ENCODE measurements around the gene MACO1. TPM values are rescaled to one million over a fixed set of nuclear protein-coding genes. Genes with fewer than 3 reads are reported as not detected.

The MACO1 gene
- total RNA-seq, 4 donors from 2014 or later: 16.2 to 23.2 (median 19.5) TPM

GRCh38 chr1:25461849-25462248 is 31.2 kb downstream of the MACO1 start:
- H3K36me3 ChIP-seq: peaks cover 0 to 32% (median 19%) of the 10 kb centered on the region in 4 donors
- no peak for DNase-seq (ENCODE audit: extremely low spot score)
- no peak for TF ChIP-seq EP300 (IDR thresholded peaks at IDR 0.05)
- H3K9me3 ChIP-seq: no peaks in the 10 kb centered on the region
- H3K27me3 ChIP-seq: no peaks in the 10 kb centered on the region
- H3K4me1 ChIP-seq: peaks cover 14 to 28% (median 20%) of the 10 kb centered on the region in 4 donors
- H3K4me3 ChIP-seq: no peak overlapping the region
- no peak overlapping the region for H3K27ac ChIP-seq (replicated peaks in 1 of 4)
- intact Hi-C loops (cut with DNase I): no loop called here
- WGBS: 73% methylated on average over 2 of the region's 2 CpGs

GRCh38 chr1:25462732-25463131 is 32.0 kb downstream of the MACO1 start:
- Histone ChIP-seq H3K9me3 (no peaks in the 10 kb centered on the region), H3K27me3 (no peaks in the 10 kb centered on the region), H3K4me3 (no peak overlapping the region), H3K36me3 (peaks cover 0 to 28% (median 14%) of the 10 kb centered on the region in 4 donors), H3K4me1 (peaks cover 15 to 36% (median 27%) of the 10 kb centered on the region in 4 donors), H3K27ac (replicated peaks in 1 of 4) (no peak overlapping the region)
- intact Hi-C loops (cut with DNase I): no loop called here
- TF ChIP-seq, protein P1, sequence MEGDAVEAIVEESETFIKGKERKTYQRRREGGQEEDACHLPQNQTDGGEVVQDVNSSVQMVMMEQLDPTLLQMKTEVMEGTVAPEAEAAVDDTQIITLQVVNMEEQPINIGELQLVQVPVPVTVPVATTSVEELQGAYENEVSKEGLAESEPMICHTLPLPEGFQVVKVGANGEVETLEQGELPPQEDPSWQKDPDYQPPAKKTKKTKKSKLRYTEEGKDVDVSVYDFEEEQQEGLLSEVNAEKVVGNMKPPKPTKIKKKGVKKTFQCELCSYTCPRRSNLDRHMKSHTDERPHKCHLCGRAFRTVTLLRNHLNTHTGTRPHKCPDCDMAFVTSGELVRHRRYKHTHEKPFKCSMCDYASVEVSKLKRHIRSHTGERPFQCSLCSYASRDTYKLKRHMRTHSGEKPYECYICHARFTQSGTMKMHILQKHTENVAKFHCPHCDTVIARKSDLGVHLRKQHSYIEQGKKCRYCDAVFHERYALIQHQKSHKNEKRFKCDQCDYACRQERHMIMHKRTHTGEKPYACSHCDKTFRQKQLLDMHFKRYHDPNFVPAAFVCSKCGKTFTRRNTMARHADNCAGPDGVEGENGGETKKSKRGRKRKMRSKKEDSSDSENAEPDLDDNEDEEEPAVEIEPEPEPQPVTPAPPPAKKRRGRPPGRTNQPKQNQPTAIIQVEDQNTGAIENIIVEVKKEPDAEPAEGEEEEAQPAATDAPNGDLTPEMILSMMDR (IDR thresholded peaks at IDR 0.05): no peak
- no peak for TF ChIP-seq EP300 (IDR thresholded peaks at IDR 0.05)
- no peak for TF ChIP-seq POLR2AphosphoS5 (IDR thresholded peaks at IDR 0.05)
- TF ChIP-seq POLR2A (IDR thresholded peaks at IDR 0.05; ENCODE audit: low read depth): no peak
- 49% methylated on average over 5 of the region's 5 CpGs for WGBS
- no peak for DNase-seq (ENCODE audit: extremely low spot score)

GRCh38 chr1:25467193-25467592 is 36.5 kb downstream of the MACO1 start:
- intact Hi-C loops (cut with DNase I): no loop called here
- WGBS: 59% methylated on average over 4 of the region's 4 CpGs
- H3K4me1 ChIP-seq: peaks cover 29 to 54% (median 47%) of the 10 kb centered on the region in 4 donors

DNA sequence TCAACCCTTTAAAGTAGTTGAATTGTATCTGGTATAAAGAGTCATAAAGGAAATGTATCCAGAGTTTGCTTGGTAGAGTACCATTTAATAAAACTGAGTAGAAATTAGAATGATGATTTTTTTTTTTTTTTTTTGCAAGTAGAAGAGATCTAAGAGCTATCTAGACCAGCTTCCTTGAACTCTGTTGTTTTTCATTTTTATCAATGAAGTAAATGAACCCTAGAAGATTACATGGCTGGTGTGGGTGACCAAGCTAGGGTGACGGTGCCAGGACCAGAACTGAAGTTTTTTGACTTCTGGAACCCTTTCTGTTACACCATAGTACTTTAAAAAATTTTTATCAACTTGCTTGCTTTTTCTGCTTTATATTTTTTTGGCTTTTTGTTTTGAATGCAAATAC is 36.9 kb downstream of the MACO1 start:
- 69% methylated on average over 1 of the region's 1 CpG for whole genome bisulfite sequencing
- Histone ChIP-seq H3K27me3 (no peaks in the 10 kb centered on the region), H3K36me3 (no peaks in the 10 kb centered on the region), H3K9me3 (no peaks in the 10 kb centered on the region), H3K4me3 (no peak overlapping the region), H3K27ac (replicated peaks in 1 of 4) (no peak overlapping the region), H3K4me1 (peaks cover 31 to 55% (median 48%) of the 10 kb centered on the region in 4 donors)
- intact Hi-C loops (cut with DNase I): no loop called here
- TF ChIP-seq POLR2AphosphoS5 (IDR thresholded peaks at IDR 0.05) (no peak), EP300 (IDR thresholded peaks at IDR 0.05) (no peak), POLR2A (IDR thresholded peaks at IDR 0.05; ENCODE audit: low read depth) (no peak)
- TF ChIP-seq, protein P1 (IDR thresholded peaks at IDR 0.05): no peak
- DNase-seq (ENCODE audit: extremely low spot score): no peak

More at GRCh38 chr1:25467193-25467592, 36.5 kb downstream of the MACO1 start:
- no peaks in the 10 kb centered on the region for H3K36me3 ChIP-seq
- no peak for DNase-seq (ENCODE audit: extremely low spot score)
- no peaks in the 10 kb centered on the region for H3K27me3 ChIP-seq
- no peak overlapping the region for H3K27ac ChIP-seq (replicated peaks in 1 of 4)
- TF ChIP-seq POLR2AphosphoS5 (IDR thresholded peaks at IDR 0.05) (no peak), POLR2A (IDR thresholded peaks at IDR 0.05; ENCODE audit: low read depth) (no peak), EP300 (IDR thresholded peaks at IDR 0.05) (no peak)
- TF ChIP-seq, protein P1 (IDR thresholded peaks at IDR 0.05): no peak
- no peaks in the 10 kb centered on the region for H3K9me3 ChIP-seq
- H3K4me3 ChIP-seq: no peak overlapping the region

DNA sequence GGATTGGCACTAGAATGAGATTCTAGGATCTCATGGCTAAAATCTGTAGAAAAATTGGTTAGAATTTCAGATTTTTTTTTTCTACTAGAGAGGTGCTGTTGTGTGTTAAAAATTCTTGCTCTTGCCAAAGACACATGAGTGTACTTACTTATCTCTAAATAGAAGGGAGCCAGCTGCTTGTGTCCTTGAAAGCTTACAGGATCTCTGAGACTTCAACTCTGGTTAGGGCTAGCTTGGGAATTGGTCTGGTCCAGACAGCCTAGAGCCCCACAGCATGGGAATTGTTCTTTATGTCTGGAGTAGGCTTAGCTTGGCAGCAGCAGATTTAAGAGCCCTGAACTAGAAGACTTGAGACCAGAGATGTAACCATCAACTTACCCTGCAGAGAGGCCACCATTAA is 37.3 kb downstream of the MACO1 start:
- intact Hi-C loops (cut with DNase I): no loop called here
- H3K9me3 ChIP-seq: no peaks in the 10 kb centered on the region
- TF ChIP-seq POLR2AphosphoS5 (IDR thresholded peaks at IDR 0.05) (no peak), EP300 (IDR thresholded peaks at IDR 0.05) (no peak), POLR2A (IDR thresholded peaks at IDR 0.05; ENCODE audit: low read depth) (no peak)
- TF ChIP-seq, protein P1 (IDR thresholded peaks at IDR 0.05): no peak
- no peaks in the 10 kb centered on the region for H3K27me3 ChIP-seq
- H3K4me1 ChIP-seq: peaks cover 31 to 55% (median 46%) of the 10 kb centered on the region in 4 donors
- no peak overlapping the region for H3K27ac ChIP-seq (replicated peaks in 1 of 4)
- no peaks in the 10 kb centered on the region for H3K36me3 ChIP-seq
- no peak for DNase-seq (ENCODE audit: extremely low spot score)
- H3K4me3 ChIP-seq: no peak overlapping the region

Data from esophagus muscularis mucosa (tissue), 4 donors.